Medulla oblongata (tissue), 1 donor: Measurements from ENCODE around the gene CTSA.
"Not testable (repeated sequence)": the region's sequence is repeated elsewhere in the genome, so short reads cannot be mapped to it uniquely, and the experiment has no call there.

Source experiments
- DNase-seq: peaks from one replicate; pipeline ENCODE4 v3.0.0-alpha.2; 2015; ENCODE audit errors: extremely low spot score

Gene CTSA

DNA sequence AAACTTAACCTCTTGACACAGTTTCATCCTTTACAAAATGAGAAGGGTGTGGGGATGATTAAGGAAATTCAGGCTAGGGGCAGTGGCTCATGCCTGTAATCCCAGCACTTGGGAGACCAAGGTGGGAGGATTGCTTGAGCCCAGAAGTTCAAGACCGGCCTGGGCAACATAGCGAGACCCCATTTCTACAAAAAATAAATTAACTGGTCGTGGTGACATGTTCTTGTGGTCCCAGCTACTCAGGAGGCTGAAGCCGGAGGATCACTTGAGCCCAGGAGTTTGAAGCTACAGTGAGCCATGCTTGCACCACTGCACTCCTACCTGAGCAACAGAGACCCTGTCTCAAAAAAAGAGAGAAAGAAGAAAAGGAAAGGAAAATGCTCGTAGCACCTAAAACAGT is 24.7 kb upstream of the CTSA start:
- no peak for DNase-seq

DNA sequence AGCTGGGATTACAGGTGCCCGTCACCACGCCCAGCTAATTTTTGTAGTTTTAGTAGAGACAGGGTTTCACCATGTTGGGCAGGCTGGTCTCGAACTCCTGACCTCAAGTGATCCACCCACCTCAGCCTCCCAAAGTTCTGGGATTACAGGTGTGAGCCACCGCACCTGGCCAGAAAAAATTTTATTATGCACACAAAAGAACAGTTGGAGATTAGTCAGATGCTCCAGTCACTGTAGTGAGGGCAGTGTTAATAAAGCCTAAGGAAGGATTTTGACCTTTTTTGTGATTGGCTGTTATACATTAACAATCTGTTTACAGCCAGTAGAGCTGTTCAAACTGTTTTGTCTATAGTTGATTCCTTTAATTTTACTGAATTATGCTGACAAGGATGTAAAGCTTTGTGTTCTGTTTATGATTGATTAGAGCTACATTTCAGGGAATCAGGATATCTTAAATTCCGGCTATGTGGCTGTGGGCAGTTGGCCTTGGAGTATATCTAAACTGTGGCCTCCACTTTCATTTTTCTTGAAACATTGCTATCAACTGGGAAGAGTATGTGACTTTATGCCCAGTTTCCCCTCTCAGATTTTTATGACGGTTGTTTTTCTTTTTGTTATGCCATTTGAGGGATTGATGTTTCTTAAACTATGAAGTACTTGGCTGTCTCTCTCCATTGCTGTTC is 23.9 kb upstream of the CTSA start:
- no peak for DNase-seq

DNA sequence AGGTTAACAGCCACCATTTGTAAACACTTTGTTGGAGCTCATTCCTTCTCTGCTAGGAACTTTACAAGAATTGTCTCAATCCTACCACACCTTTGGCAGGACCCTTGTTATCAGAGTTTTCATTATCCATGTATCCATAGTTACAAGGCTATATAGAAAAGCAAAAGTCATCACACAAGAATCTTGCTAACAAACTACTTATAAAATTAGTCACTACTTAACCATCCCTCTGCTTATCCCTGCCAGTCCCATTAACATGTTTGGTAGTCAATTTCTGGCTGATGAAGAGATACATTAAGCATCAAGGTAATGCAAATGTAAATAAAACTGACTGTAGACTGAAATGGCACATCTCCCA is 23.3 kb upstream of the CTSA start:
- DNase-seq, result no peak

DNA sequence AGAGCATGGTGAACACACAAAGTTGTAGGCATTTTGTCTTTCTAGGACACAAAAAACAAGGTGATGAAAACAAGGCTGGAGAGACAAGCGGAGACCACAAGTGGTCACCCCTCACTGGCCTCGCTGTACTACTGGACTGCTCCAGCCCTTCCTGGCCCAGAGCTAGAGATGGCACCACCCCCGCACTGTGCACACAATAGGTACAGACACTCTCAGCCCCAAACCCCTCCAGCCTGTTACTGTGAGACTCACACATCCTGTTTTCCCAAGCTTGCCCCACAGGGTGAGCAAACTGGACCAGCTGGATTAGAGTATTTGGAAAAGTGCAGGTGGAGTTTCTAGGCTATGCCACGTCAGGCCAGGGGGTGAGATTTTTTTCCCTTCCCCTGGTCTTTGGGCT is 18.5 kb upstream of the CTSA start:
- no peak for DNase-seq

DNA sequence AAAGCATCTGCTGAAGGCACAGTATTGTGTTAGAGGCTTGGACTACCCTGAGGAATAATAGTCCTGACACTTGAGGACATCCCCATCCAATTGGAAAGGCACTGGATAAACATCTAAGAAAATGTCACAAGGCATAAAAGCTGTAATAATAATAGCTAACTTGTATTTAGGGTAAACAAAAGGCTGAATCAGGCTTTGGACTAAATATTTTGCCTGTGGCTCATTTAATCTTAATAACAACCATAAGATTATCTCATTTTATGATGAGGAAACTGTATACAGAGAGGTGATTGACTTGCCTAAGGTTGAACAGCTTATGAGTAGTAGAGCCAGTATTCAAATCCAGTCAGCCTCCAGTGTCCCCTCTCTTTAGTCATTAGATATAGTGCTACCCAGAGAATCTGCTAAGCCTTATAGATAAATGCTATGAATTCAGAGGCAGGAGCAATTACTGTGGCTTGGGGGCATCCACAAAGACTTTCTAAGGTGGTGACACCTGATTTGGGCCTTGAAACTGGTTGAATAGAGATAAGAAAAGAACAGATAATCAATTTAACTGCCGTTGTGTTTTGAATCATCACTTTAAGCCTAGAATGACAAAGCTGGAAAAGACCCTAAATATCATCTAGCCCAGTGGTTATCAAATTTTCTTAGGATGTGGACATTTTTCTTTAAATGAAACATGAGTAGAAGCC is 17.6 kb upstream of the CTSA start:
- DNase-seq, result no peak

DNA sequence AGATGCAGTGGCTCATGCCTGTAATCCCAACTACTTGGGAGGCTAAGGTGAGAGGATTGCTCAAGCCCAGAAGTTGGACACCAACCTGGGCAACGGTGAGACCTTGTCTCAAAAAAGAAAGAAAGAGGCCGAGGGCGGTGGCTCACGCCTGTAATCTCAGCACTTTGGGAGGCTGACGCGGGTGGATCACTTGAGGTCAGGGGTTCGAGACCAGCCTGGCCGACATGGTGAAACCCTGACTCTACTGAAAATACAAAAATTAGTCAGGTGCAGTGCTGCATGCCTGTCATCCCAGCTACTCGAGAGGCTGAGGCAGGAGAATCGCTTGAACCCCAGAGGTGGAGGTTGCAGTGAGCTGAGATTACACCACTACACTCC is 17.0 kb upstream of the CTSA start:
- not testable (repeated sequence) for DNase-seq

DNA sequence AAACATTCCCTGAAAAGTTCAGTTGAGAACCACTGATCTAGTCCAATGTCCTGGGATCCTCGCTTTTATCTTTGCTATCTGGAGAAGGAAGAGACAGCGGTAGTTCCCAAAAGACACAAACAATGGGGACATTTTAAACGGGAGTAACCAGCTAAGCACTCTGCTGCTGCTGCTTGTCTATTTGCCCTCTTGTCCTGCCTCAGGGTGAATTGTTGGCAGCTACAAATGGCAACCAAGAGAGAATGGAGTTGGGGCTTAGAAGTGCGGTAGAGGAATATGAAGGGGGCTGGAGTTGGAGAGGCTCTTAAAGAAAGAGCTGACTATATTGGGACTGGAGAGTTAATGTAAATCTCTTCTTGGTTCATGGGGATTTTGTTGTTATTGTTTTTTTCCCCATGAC is 16.6 kb upstream of the CTSA start:
- DNase-seq, result no peak

DNA sequence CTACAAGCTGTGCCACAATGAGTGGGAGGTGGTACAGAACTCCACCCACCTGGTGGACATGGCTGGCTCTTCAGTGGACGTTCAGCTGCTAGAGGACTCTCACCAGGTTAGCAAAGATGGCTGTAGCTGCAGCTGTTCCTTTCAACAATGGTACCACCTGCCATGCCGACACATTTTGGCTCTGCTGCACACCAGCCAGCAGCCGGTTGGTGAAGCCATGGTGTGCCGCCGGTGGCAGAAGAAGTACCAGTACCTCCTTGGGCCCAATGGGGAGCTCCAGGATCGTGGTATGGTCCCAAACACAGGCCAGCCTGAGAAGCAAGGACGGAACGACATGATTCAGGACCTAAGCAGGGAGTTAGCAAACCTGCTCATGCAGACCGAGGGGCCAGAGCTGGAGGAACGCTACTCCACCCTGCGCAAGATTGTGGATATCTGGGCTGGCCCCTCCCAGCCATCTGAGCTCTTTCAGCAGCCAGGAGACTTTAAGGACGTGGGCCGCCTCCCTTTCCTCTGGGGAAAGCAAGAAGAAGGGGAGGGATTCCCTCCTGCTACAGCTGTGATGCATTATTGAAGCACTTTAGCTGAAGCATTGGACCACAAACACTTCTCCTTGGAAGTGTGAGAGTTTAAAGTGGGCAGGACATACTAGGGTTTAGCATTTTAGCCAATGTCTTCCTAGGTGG is 12.9 kb upstream of the CTSA start:
- no peak for DNase-seq

DNA sequence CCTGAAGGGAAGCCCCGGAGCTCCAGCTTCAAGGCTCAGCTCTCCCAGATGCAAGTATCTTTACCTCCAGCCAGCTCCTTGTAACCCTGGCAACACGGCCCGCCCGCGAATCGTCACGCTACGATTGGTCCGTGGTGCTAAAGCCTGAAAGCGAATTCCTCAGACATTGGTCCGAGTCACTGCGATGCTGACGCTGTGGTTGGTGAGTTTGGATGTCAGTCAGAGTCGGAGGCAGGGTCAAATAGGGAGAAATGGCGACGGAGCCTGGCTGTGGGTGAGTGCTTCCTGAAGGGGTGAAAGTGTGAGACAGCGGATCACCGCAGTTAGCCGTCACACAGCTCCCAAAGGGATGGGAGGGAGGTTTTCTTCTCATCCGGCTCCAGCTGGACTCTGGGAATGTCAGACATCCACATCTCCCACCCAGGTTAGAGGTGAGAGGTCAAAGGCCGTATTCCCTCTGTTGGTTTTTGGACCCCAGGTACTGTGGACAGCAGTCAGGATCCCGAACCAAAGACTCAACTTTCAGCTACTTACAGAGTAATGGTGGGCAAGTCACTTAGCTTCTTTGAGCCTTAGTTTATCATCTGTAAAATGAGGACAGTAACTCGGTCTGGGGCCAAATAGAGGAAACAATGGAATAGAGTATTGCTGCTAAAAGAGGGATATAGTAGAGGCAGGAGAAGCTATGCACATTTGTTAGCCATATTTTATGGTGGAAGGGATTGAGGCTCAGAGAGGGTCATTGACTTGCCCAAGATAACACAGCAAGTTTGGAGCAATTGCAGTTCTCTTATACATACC is 9.9 kb upstream of the CTSA start, which contains the start of gene ZSWIM1:
TSS of gene ZSWIM1 (plus strand) at position 240 of the 801 bp plus-strand sequence. CDS start 1,366 bp downstream, outside the sequence.
- peak; percentile 100 for DNase-seq

DNA sequence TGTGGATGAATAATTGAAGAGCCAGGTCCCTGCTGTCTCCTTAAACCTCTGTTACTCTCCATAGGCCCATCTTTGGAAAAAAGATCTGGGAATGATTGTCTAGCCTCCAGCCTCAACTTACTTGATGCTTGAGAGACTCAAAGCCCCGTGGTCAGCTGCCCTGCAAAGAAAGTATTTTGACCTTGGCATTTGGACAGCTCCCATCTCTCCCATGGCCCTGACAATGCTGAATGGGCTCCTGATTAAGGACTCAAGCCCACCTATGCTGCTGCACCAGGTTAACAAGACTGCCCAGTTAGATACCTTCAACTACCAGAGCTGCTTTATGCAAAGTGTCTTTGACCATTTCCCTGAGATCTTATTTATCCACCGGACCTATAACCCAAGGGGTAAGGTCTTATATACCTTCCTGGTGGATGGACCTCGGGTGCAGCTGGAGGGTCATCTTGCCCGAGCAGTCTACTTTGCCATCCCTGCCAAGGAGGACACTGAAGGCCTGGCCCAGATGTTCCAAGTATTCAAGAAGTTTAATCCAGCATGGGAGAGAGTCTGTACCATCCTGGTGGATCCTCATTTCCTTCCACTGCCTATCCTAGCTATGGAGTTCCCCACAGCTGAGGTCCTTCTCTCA is 8.6 kb upstream of the CTSA start:
- DNase-seq, result no peak

DNA sequence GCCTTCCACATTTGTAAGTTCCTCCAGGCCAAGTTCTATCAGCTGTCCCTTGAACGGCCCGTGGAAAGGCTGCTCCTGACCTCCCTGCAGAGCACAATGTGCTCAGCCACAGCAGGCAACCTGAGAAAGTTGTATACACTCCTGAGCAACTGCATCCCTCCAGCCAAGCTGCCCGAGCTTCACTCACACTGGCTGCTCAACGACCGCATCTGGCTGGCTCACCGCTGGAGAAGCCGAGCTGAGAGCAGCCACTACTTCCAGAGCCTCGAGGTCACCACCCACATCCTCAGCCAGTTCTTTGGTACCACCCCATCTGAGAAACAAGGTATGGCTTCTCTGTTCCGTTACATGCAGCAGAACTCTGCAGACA is 8.1 kb upstream of the CTSA start:
- DNase-seq, result no peak

DNA sequence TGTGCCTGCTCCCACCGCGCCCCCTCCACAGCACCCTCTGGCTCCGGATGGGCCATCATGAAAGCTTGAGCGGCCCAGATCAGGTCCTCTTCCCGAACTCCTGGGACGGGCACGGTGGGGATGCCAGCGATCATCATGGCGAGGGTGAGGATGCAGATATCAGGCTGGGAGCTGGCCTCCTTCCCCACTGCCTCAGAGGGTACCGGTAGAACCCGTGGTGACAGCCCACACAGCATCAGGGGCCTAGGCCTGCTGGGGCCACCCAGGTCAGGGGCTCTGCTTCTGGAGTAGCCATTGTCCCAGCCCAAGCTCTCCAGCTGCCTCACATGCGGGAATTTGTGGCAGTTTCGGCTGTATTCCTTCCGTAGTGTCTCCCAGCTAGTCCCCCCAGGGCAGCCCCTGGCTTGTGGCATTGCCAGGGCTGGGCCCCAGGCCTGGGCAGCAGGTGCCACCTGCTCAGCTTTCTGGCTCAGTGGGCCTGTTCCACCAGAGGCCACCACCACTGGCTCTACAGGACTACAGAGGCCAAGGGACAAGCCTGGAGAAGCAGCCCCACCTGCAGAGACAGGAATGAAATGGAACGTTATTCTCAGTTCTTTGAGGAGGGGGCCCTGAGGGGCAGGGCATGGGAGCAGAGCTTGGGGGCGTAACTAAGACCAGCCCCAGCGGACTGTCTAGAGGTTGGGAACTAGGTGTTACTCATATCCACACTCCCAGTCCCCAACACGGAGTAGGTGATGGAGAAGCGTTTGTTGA is 4.4 kb upstream of the CTSA start:
- no peak for DNase-seq

DNA sequence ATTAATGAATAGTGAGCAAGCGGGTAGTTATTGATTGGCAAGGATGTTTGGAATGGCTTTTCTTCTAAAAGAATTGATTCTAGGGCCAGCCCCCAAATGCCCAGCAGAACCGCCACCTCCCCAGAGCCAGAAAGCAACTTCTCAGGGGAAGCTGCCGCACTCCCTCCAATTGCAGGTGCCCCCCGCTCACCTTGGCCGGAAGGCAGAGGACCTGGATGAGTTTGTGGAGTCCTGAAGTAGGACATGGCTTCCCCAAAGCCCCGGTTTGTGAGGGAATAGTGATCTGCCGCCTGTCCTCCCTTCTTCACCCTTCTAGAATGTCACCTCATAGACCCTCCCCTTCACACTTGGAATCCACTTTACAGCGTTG is 3.8 kb upstream of the CTSA start, which contains the start of gene SPATA25:
TSS of gene SPATA25 (minus strand) at position 277 of the 370 bp plus-strand sequence. CDS start at position 245, 32 bp downstream.
- DNase-seq, result no peak

DNA sequence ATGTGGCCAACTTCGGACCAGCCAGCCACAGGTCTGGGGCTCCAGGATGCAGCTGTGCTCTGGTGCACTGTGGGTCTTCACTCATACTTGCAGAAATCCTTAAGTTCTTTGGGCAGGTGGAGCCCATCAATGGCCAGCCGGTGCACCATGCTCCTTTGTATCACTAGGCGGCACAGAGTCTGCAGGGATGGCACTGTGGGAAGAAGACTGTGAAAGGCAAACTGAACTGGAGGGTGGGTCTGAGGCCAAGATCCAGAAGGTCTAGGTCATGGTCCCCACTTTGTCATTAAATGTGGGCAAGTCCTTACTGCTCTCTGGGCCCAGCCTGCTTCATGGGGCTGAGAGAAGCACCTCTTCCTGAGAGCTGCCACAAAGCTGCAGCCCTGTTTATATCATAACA is 2.5 kb upstream of the CTSA start:
- no peak for DNase-seq

DNA sequence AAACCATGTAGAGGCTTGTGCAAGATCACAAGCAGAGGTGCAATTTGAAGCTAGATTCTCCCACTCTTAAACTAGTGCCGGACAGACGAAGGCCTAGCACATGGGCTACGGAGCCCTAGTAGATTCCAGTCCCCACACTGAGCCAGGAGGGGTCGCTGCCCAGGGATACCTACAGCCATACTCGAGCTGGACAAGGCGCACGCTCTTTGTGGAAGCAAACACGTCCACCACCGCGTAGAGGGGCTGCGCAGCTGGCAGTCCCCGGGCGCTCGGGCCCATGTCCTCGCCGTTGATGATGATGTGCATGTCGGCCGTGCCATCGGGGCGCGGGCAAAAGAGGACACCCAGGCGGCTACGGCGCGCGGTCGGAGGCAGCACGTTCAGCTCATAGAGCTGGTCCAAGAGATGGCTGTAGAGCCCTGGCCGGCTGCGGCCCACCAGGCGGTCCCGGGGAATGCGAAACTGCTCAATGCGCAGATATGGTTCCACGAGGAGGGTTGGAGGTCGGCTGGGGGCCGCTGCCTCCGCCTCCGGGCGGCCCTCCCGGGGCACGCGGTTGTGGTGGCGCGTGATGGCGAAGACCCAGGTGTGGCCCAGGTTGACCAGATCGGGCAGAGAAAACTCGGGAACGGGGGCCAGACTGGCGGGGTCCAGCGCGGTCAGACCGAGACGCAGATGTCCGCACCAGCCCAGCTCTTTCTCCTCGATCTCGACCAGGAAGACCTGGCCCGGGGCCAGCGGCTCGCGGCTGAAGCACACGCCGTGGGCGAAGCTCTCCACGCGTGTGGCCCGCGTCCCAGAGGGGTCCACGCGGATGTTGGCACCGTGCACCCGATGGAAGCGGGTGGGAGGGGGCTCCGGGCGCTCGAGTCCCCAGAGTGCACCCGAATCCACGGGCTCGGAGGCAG is 804 bp upstream of the CTSA start:
- peak; percentile 76 for DNase-seq

DNA sequence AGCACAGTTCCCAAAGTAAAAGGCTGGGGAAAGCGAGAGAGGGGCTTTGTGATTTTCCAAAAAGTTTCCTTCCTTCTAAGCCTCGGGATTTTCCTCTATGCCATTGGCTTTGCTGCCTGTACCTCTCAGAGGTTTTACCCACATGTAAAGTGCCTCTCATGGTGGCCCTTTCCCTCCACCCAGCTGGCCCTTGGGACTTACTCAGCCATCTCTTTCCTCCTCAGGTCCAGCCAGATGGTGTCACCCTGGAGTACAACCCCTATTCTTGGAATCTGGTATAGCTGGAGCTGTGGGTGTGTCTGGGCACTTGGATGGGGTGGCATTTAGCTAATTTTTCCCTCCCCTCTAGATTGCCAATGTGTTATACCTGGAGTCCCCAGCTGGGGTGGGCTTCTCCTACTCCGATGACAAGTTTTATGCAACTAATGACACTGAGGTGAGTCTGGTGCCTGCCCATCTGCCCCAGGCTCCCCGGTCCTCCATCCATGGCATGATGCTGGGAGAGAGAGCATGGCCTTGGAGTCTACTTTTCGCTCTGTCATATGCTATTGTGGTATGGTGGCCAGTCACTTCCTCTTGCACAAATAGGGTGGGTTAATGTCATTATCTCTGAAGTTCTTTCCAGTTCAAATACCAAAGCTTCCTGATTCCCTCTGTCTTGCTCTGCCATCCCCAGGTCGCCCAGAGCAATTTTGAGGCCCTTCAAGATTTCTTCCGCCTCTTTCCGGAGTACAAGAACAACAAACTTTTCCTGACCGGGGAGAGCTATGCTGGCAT is 1.1 kb downstream of the CTSA start:
- peak; percentile 17 for DNase-seq

DNA sequence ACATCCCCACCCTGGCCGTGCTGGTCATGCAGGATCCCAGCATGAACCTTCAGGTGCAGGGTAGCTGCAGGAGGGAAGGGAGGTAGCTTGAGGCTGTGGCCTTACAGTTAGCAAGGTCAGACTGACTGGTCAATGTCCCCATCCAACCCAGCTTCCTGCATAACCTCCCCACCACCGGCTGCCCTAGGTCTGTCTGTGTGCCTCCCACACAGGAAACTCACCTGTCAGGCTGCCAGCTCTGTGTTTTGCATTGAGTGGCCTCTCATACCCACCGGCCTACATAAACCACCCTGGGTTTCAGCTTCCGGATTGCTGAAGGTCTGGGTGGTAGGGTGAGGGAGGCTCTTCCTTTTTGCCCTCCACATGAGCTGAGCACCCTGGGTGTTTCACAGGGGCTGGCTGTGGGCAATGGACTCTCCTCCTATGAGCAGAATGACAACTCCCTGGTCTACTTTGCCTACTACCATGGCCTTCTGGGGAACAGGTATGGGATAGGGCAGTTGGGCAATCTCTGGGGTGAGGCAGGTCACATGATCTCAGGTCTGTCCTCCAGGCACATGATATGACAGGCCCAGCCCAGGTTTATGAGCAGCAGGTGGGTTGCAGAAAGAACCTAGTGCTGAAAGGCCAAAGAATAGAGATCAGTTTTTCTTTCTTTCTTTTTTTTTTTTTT is 1.8 kb downstream of the CTSA start:
- no peak for DNase-seq

DNA sequence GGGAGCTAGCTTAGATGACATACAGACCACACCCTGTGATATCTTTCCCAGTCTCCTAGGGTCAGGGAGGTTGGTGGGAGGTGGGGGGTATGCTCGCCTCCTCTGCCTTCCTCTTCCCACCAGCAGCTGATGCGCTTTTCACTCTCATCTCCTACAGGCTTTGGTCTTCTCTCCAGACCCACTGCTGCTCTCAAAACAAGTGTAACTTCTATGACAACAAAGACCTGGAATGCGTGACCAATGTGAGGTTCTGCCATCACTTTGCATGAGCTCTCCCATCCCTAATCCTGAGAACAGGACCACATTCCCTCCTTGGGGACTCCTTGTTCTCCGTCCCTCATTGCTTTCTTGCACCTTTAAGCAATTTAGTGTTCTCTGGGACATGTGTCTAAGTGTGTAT is 2.7 kb downstream of the CTSA start:
- no peak for DNase-seq

DNA sequence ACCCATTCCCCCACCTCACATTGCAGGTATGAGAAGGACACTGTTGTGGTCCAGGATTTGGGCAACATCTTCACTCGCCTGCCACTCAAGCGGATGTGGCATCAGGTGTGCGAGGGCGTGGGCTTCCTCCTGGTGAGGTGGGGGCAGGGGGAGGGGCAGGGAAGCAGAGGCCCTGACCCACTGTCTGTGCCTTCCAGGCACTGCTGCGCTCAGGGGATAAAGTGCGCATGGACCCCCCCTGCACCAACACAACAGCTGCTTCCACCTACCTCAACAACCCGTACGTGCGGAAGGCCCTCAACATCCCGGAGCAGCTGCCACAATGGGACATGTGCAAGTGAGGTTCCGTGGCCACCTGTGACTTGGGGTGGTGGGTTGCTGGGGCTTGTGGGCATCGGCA is 3.7 kb downstream of the CTSA start:
- DNase-seq, result no peak
